ENCODE results near the gene CBX2. TPM values are rescaled to one million over a fixed set of nuclear protein-coding genes. Genes with fewer than 3 reads are reported as not detected.
A peak's percentile ranks its signal among the peaks of the same experiment; 100 is the strongest.

The CBX2 gene
- total and polyA plus RNA-seq, 9 donors: 6.1 to 14.4 (median 11.3) TPM

- H3K27me3 ChIP-seq (ENCODE audit: control insufficient read depth, insufficient read depth, low read length): peaks cover 15% of the 10 kb centered on the region
- no peaks in the 10 kb centered on the region for H3K36me3 ChIP-seq (ENCODE audit: control insufficient read depth, insufficient read depth, low read length)
- no peak for DNase-seq
- peaks cover 5% of the 10 kb centered on the region for H3K4me1 ChIP-seq (ENCODE audit: control insufficient read depth, insufficient read depth, low read length)
- H3K27ac ChIP-seq (ENCODE audit: low read length): no peak overlapping the region
- H3K4me3 ChIP-seq (ENCODE audit: low read length): no peak overlapping the region
- no peaks in the 10 kb centered on the region for H3K9me3 ChIP-seq (replicated peaks; ENCODE audit: control insufficient read depth, low read depth, low read length)
- WGBS (ENCODE audit: insufficient coverage): 84% methylated on average over 6 of the region's 9 CpGs
These were observed 44.3 kb upstream of the CBX2 start for GRCh38 chr17:79733692-79734070.

- Histone ChIP-seq H3K9me3 (replicated peaks; ENCODE audit: control insufficient read depth, low read depth, low read length) (no peaks in the 10 kb centered on the region), H3K4me3 (ENCODE audit: low read length) (no peak overlapping the region), H3K27ac (ENCODE audit: low read length) (no peak overlapping the region), H3K36me3 (ENCODE audit: control insufficient read depth, insufficient read depth, low read length) (no peaks in the 10 kb centered on the region), H3K4me1 (ENCODE audit: control insufficient read depth, insufficient read depth, low read length) (no peaks in the 10 kb centered on the region), H3K27me3 (ENCODE audit: control insufficient read depth, insufficient read depth, low read length) (peaks cover 28% of the 10 kb centered on the region)
- WGBS (ENCODE audit: insufficient coverage): 95% methylated on average over 20 of the region's 32 CpGs
- DNase-seq: no peak
These were observed 42.9 kb upstream of the CBX2 start for GRCh38 chr17:79735096-79735495.

GRCh38 chr17:79737046-79737921 is 40.7 kb upstream of the CBX2 start:
- no peaks in the 10 kb centered on the region for H3K9me3 ChIP-seq (replicated peaks; ENCODE audit: control insufficient read depth, low read depth, low read length)
- DNase-seq: no peak
- WGBS (ENCODE audit: insufficient coverage): 94% methylated on average over 15 of the region's 30 CpGs
- peaks cover 47% of the 10 kb centered on the region for H3K27me3 ChIP-seq (ENCODE audit: control insufficient read depth, insufficient read depth, low read length)
- peaks cover 7% of the 10 kb centered on the region for H3K4me1 ChIP-seq (ENCODE audit: control insufficient read depth, insufficient read depth, low read length)
- H3K4me3 ChIP-seq (ENCODE audit: low read length): no peak overlapping the region
- no peak overlapping the region for H3K27ac ChIP-seq (ENCODE audit: low read length)
- H3K36me3 ChIP-seq (ENCODE audit: control insufficient read depth, insufficient read depth, low read length): no peaks in the 10 kb centered on the region

GRCh38 chr17:79737922-79738578 is 39.9 kb upstream of the CBX2 start:
- no peaks in the 10 kb centered on the region for H3K36me3 ChIP-seq (ENCODE audit: control insufficient read depth, insufficient read depth, low read length)
- peaks cover 8% of the 10 kb centered on the region for H3K4me1 ChIP-seq (ENCODE audit: control insufficient read depth, insufficient read depth, low read length)
- H3K4me3 ChIP-seq (ENCODE audit: low read length): no peak overlapping the region
- WGBS (ENCODE audit: insufficient coverage): 87% methylated on average over 10 of the region's 17 CpGs
- H3K27ac ChIP-seq (ENCODE audit: low read length): no peak overlapping the region
- H3K9me3 ChIP-seq (replicated peaks; ENCODE audit: control insufficient read depth, low read depth, low read length): no peaks in the 10 kb centered on the region
- no peak for DNase-seq
- peaks cover 54% of the 10 kb centered on the region for H3K27me3 ChIP-seq (ENCODE audit: control insufficient read depth, insufficient read depth, low read length)

GRCh38 chr17:79738643-79739042 is 39.3 kb upstream of the CBX2 start:
- Histone ChIP-seq H3K4me1 (ENCODE audit: control insufficient read depth, insufficient read depth, low read length) (peaks cover 8% of the 10 kb centered on the region), H3K9me3 (replicated peaks; ENCODE audit: control insufficient read depth, low read depth, low read length) (no peaks in the 10 kb centered on the region), H3K27ac (ENCODE audit: low read length) (no peak overlapping the region), H3K4me3 (ENCODE audit: low read length) (no peak overlapping the region), H3K36me3 (ENCODE audit: control insufficient read depth, insufficient read depth, low read length) (no peaks in the 10 kb centered on the region), H3K27me3 (ENCODE audit: control insufficient read depth, insufficient read depth, low read length) (peaks cover 59% of the 10 kb centered on the region)
- WGBS (ENCODE audit: insufficient coverage): 84% methylated on average over 14 of the region's 14 CpGs
- no peak for DNase-seq

- no peak for DNase-seq
- H3K4me1 ChIP-seq (ENCODE audit: control insufficient read depth, insufficient read depth, low read length): peaks cover 8% of the 10 kb centered on the region
- no peak overlapping the region for H3K27ac ChIP-seq (ENCODE audit: low read length)
- H3K36me3 ChIP-seq (ENCODE audit: control insufficient read depth, insufficient read depth, low read length): no peaks in the 10 kb centered on the region
- 74% methylated on average over 28 of the region's 28 CpGs for WGBS (ENCODE audit: insufficient coverage)
- peaks cover 61% of the 10 kb centered on the region for H3K27me3 ChIP-seq (ENCODE audit: control insufficient read depth, insufficient read depth, low read length)
- no peak overlapping the region for H3K4me3 ChIP-seq (ENCODE audit: low read length)
- no peaks in the 10 kb centered on the region for H3K9me3 ChIP-seq (replicated peaks; ENCODE audit: control insufficient read depth, low read depth, low read length)
These were observed 38.5 kb upstream of the CBX2 start for GRCh38 chr17:79739148-79740062.

GRCh38 chr17:79740413-79740812 is 37.5 kb upstream of the CBX2 start:
- Histone ChIP-seq H3K4me3 (ENCODE audit: low read length) (no peak overlapping the region), H3K9me3 (replicated peaks; ENCODE audit: control insufficient read depth, low read depth, low read length) (no peaks in the 10 kb centered on the region), H3K36me3 (ENCODE audit: control insufficient read depth, insufficient read depth, low read length) (no peaks in the 10 kb centered on the region), H3K27me3 (ENCODE audit: control insufficient read depth, insufficient read depth, low read length) (peaks cover 64% of the 10 kb centered on the region), H3K4me1 (ENCODE audit: control insufficient read depth, insufficient read depth, low read length) (peaks cover 8% of the 10 kb centered on the region), H3K27ac (ENCODE audit: low read length) (no peak overlapping the region)
- whole genome bisulfite sequencing (ENCODE audit: insufficient coverage): 43% methylated on average over 8 of the region's 8 CpGs
- DNase-seq: no peak

GRCh38 chr17:79741401-79741750 is 36.6 kb upstream of the CBX2 start:
- peaks cover 70% of the 10 kb centered on the region for H3K27me3 ChIP-seq (ENCODE audit: control insufficient read depth, insufficient read depth, low read length)
- peak overlapping the region; percentile 21 for H3K4me3 ChIP-seq (ENCODE audit: low read length)
- 28% methylated on average over 4 of the region's 10 CpGs for WGBS (ENCODE audit: insufficient coverage)

GRCh38 chr17:79741751-79742588 is 36.0 kb upstream of the CBX2 start:
- DNase-seq: peak; percentile 76
- 9% methylated on average over 46 of the region's 53 CpGs for WGBS (ENCODE audit: insufficient coverage)

More at GRCh38 chr17:79741401-79741750, 36.6 kb upstream of the CBX2 start:
- Histone ChIP-seq H3K9me3 (replicated peaks; ENCODE audit: control insufficient read depth, low read depth, low read length) (no peaks in the 10 kb centered on the region), H3K36me3 (ENCODE audit: control insufficient read depth, insufficient read depth, low read length) (no peaks in the 10 kb centered on the region), H3K27ac (ENCODE audit: low read length) (no peak overlapping the region), H3K4me1 (ENCODE audit: control insufficient read depth, insufficient read depth, low read length) (peaks cover 11% of the 10 kb centered on the region)
- DNase-seq: no peak

More at GRCh38 chr17:79741751-79742588, 36.0 kb upstream of the CBX2 start:
- Histone ChIP-seq H3K27me3 (ENCODE audit: control insufficient read depth, insufficient read depth, low read length) (peaks cover 76% of the 10 kb centered on the region), H3K36me3 (ENCODE audit: control insufficient read depth, insufficient read depth, low read length) (no peaks in the 10 kb centered on the region), H3K27ac (ENCODE audit: low read length) (no peak overlapping the region), H3K9me3 (replicated peaks; ENCODE audit: control insufficient read depth, low read depth, low read length) (no peaks in the 10 kb centered on the region), H3K4me3 (ENCODE audit: low read length) (peak overlapping the region; percentile 21), H3K4me1 (ENCODE audit: control insufficient read depth, insufficient read depth, low read length) (peaks cover 12% of the 10 kb centered on the region)

Measured in muscle of leg (tissue), 11 donors.